Coronary artery (tissue), 2 donors: ENCODE data around the gene TRIM65.

ENCODE experiments used
- DNase-seq: peaks from one replicate; pipeline ENCODE4 v3.0.0-alpha.2; 2017; ENCODE audit warnings: low spot score
- H3K27ac ChIP-seq, 2 donors: fragments of 200-600 bp; sonication (generic); one replicate each; pipeline ENCODE4 v1.5.1; 2016 to 2019
- H3K4me3 ChIP-seq: fragments of 200-600 bp; sonication (generic); 2 replicates; pipeline ENCODE4 v1.5.1; 2016; ENCODE audit warnings: mild to moderate bottlenecking, moderate library complexity
- CTCF ChIP-seq: fragments of 200-600 bp; sonication (generic); IDR thresholded peaks from one replicate; pipeline ENCODE4 v1.5.1; 2019; ENCODE audit warnings: antibody characterized with exemption

TRIM65 gene

GRCh38 chr17:75842963-75843576 lies 53.7 kb downstream of the TRIM65 start:
- no peak for TF ChIP-seq CTCF
- DNase-seq = no peak
- Histone ChIP-seq H3K4me3 (peak overlapping the region; percentile 54), H3K27ac (peak overlapping the region in 1 of 2 donors; percentile 96)

GRCh38 chr17:75842411-75842810 lies 54.3 kb downstream of the TRIM65 start:
- DNase-seq = no peak
- Histone ChIP-seq H3K4me3 (no peak overlapping the region), H3K27ac (no peak overlapping the region)
- no peak for TF ChIP-seq CTCF

- H3K4me3 ChIP-seq = no peak overlapping the region
- no peak for TF ChIP-seq CTCF
- no peak for DNase-seq
- no peak overlapping the region for H3K27ac ChIP-seq
Observed at GRCh38 chr17:75840799-75841164, 56.0 kb downstream of the TRIM65 start.

DNA sequence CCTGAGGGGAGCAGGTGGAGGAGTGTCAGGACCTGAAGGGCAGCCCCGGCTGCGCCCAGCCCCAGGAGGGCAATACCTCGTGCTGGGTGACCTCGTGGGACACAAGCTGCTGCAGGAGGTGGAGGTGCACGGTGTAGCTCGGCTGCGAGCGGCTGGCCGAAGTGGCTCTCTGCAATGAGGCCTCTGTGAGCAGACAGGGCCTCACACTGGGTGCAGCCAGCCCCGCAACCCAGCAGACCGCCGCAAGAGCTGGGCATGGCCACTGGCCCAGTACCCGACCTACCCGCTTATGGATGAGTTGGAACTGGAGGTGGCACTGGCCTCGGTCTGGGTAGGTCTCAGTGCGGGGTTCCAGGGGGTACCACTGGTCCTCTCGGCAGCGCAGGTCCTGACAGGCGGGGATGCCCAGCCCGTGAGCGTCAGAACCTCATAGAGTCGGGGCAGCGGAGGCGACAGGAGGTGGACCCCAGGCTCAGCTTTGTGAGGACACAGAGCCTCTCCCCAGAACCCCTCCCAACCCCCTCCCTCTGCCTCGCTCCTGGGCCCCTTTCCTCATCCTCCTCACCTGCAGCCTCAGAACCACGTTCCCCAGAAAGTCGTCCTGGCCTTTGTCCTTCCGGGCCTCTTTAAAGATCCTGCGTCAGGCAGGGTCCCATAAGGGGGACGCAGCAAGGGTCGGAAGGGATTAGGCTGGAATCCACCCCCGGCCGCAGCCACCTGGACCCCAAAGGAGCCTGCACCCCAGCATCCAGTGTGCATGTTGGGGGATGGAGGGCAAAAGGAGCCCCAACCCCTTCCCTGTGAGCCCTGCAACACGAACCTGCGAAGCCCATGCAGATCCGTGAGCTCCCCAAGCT lies 56.6 kb downstream of the TRIM65 start:
- Histone ChIP-seq H3K4me3 (no peak overlapping the region), H3K27ac (no peak overlapping the region)
- TF ChIP-seq CTCF = no peak
- DNase-seq = no peak
